ENCODE results near the gene RECQL. TPM values are rescaled to one million over a fixed set of nuclear protein-coding genes. Genes with fewer than 3 reads are reported as not detected.

Gene RECQL
- total and polyA plus RNA-seq, 9 of the 15 experiments (the other 6 are each of a cell fraction or from before 2014, with no cell fraction given), result 22.2 to 44.7 (median 28.5) TPM

DNA sequence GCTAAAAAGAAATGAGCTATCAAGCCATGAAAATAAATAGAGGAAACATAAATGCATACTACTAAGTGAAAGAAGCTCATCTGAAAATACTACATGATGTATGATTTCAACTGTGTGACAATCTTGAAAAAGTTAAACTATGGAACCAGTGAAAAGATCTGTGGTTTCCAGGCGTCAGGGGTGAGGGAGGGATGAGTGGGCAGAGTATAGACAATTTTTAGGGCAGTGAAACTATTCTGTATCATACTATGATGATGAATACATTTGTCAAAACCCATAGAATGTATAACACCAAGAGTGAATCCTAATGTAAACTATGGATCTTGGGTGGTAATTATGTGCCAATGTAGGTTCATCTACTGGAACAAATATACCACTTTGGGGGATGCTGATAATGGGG is 46.0 kb upstream of the RECQL start:
- H4K20me1 ChIP-seq (replicated peaks; ENCODE audit: control insufficient read depth, insufficient read depth, low read length), result no peaks in the 10 kb centered on the region
- no peak overlapping the region for H3K4me2 ChIP-seq (ENCODE audit: insufficient read depth, low read length)
- H3K27ac ChIP-seq (ENCODE audit: extremely low read depth, low read depth, low read length), result no peak overlapping the region
- ChIA-PET POLR2A (no interaction called here), CTCF (ENCODE audit: low intra/inter-chr PET ratio) (no interaction called here)
- H3K27me3 ChIP-seq (ENCODE audit: control insufficient read depth in 2 of 2, insufficient read depth in 2 of 2, low read length in 2 of 2), result peaks cover 0 to 3% of the 10 kb centered on the region in 2 experiments; a peak in 2 of 5 replicates
- no peaks in the 10 kb centered on the region for H3K79me2 ChIP-seq (ENCODE audit: control insufficient read depth, insufficient read depth, low read length)
- no peaks in the 10 kb centered on the region for H3K4me1 ChIP-seq (replicated peaks in 1 of 2; ENCODE audit: control insufficient read depth in 2 of 2, insufficient read depth in 2 of 2, low read length in 2 of 2)
- no peaks in the 10 kb centered on the region for H3K9me3 ChIP-seq (replicated peaks; ENCODE audit: control insufficient read depth, insufficient read depth, low read depth, low read length)
- no peaks in the 10 kb centered on the region for H3K36me3 ChIP-seq (ENCODE audit: control insufficient read depth, insufficient read depth, low read length)
- in situ Hi-C loops (cut with MboI), result no loop called here
- no peak overlapping the region for H2AFZ ChIP-seq (ENCODE audit: low read depth, low read length)
- ATAC-seq (no peak), DNase-seq (ENCODE audit: extremely low read depth in 1 of 4, low spot score in 3 of 4) (no peak), FAIRE-seq (no peak)
- no TSS peak for BruUV-seq (replicated peaks)
- intact Hi-C loops (cut with micrococcal nuclease), result no loop called here
- TF ChIP-seq, protein P1, sequence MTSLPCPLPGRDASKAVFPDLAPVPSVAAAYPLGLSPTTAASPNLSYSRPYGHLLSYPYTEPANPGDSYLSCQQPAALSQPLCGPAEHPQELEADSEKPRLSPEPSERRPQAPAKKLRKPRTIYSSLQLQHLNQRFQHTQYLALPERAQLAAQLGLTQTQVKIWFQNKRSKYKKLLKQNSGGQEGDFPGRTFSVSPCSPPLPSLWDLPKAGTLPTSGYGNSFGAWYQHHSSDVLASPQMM (CRISPR knock-in tag; IDR thresholded peaks at IDR 0.05), result no peak
- no peak for TF ChIP-seq CHCHD3 (CRISPR knock-in tag; IDR thresholded peaks at IDR 0.05)
- TF ChIP-seq SRF (CRISPR knock-in tag; IDR thresholded peaks at IDR 0.05), result no peak
- TF ChIP-seq BMI1 (IDR thresholded peaks at IDR 0.05; ENCODE audit: low read length), result no peak
- TF ChIP-seq, protein P2, sequence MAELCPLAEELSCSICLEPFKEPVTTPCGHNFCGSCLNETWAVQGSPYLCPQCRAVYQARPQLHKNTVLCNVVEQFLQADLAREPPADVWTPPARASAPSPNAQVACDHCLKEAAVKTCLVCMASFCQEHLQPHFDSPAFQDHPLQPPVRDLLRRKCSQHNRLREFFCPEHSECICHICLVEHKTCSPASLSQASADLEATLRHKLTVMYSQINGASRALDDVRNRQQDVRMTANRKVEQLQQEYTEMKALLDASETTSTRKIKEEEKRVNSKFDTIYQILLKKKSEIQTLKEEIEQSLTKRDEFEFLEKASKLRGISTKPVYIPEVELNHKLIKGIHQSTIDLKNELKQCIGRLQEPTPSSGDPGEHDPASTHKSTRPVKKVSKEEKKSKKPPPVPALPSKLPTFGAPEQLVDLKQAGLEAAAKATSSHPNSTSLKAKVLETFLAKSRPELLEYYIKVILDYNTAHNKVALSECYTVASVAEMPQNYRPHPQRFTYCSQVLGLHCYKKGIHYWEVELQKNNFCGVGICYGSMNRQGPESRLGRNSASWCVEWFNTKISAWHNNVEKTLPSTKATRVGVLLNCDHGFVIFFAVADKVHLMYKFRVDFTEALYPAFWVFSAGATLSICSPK (IDR thresholded peaks at IDR 0.05; ENCODE audit: borderline replicate concordance), result no peak
- TF ChIP-seq TGIF2 (CRISPR knock-in tag; IDR thresholded peaks at IDR 0.05), result no peak
- no peak overlapping the region for H3K4me3 ChIP-seq
- no peak overlapping the region for H3K9ac ChIP-seq (ENCODE audit: insufficient read depth in 1 of 2, low read depth in 2 of 2, low read length in 2 of 2)
- H3K9me1 ChIP-seq (ENCODE audit: control insufficient read depth, insufficient read depth, low read length), result no peaks in the 10 kb centered on the region
- WGBS (ENCODE audit: insufficient coverage, low coverage, missing lambda C conversion rate), result 0% methylated on average over 1 of the region's 1 CpG
